GM12878 (cell line): Measurements from ENCODE around the gene ZNF431. TPM values are rescaled to one million over a fixed set of nuclear protein-coding genes. Genes with fewer than 3 reads are reported as not detected.

Experiments used
- ATAC-seq: fragments of 200-7000 bp; cut with Tn5 transposase; 3 replicates; pipeline ENCODE4 v1.9.1; 2020; ENCODE audit warnings: mild to moderate bottlenecking, moderate library complexity
- BruUV-seq: library from RNA; stranded (reverse); fragments of 400-500 nt; replicated peaks from 2 replicates; lab custom pipeline; 2021; lab: Mats Ljungman, UMichigan
- CTCF ChIA-PET: fragments of 300-600 bp; sonication (Branson Sonifier 250); formaldehyde crosslinking; extraction: SDS; loops from one replicate; lab custom pipeline; 2021; ENCODE audit warnings: inconsistent platforms; lab: Yijun Ruan, JAX
- POLR2A ChIA-PET: fragments of 350-600 bp; formaldehyde crosslinking; extraction: SDS; loops from one replicate; lab custom pipeline; 2021; ENCODE audit warnings: inconsistent platforms; lab: Charles Lee
- RAD21 ChIA-PET: fragments of 300-600 bp; sonication (Branson Sonifier 250); formaldehyde crosslinking; loops from one replicate; lab custom pipeline; 2023; ENCODE audit warnings: antibody characterized with exemption; ENCODE audit not compliant: unreplicated experiment; lab: Charles Lee
- SMC1A ChIA-PET: fragments of 300-600 bp; sonication (Branson Sonifier 250); formaldehyde crosslinking; loops from one replicate; lab custom pipeline; 2023; ENCODE audit not compliant: unreplicated experiment, uncharacterized antibody; lab: Charles Lee
- DNase-seq: peaks from one replicate; pipeline ENCODE4 v3.0.0-alpha.2; 2011; ENCODE audit warnings: low read depth, low spot score
- FAIRE-seq: peaks from 3 replicates; lab custom pipeline; 2011; peaks lifted over from hg19 to GRCh38; lab: Jason Lieb, UNC
- H2AFZ ChIP-seq: 2 replicates; pipeline ENCODE4 v1.6.0; 2011; ENCODE audit warnings: low read depth, low read length, control low read depth; ENCODE audit not compliant: control insufficient read depth
- H3K27ac ChIP-seq: 2 replicates; pipeline ENCODE4 v1.5.1; 2011; ENCODE audit warnings: control low read depth; ENCODE audit not compliant: control insufficient read depth, insufficient read depth
- H3K27me3 ChIP-seq, 2 experiments: replicated peaks in 1 of 2; 2 replicates each; pipeline versions ENCODE4 v1.6.0 to v1.6.1; 2011; ENCODE audit warnings: low read length in 1 of 2; ENCODE audit not compliant: control insufficient read depth in 2 of 2, insufficient read depth in 2 of 2
- H3K36me3 ChIP-seq, 2 experiments: 2 replicates each; pipeline ENCODE4 v1.5.1; 2011; ENCODE audit warnings: low read length in 1 of 2; ENCODE audit not compliant: control insufficient read depth in 2 of 2, insufficient read depth in 2 of 2
- H3K4me1 ChIP-seq: 2 replicates; pipeline ENCODE4 v1.6.1; 2011; ENCODE audit warnings: mild to moderate bottlenecking, low read length, moderate library complexity, mixed read lengths; ENCODE audit not compliant: control insufficient read depth, insufficient read depth
- H3K4me2 ChIP-seq: 2 replicates; pipeline ENCODE4 v1.6.0; 2011; ENCODE audit warnings: control low read depth; ENCODE audit not compliant: control insufficient read depth, insufficient read depth
- H3K4me3 ChIP-seq: fragments of 200-600 bp; sonication (generic); 2 replicates; pipeline ENCODE4 v1.5.1; 2016
- H3K79me2 ChIP-seq: 2 replicates; pipeline ENCODE4 v1.6.0; 2011; ENCODE audit warnings: low read length; ENCODE audit not compliant: control insufficient read depth, insufficient read depth
- H3K9ac ChIP-seq: 2 replicates; pipeline ENCODE4 v1.8.0; 2011; ENCODE audit warnings: low read length, control low read depth, mixed read lengths; ENCODE audit not compliant: control insufficient read depth, insufficient read depth
- H3K9me3 ChIP-seq: replicated peaks from 3 replicates; pipeline ENCODE4 v1.5.1; 2011; ENCODE audit warnings: mild to moderate bottlenecking, low read length; ENCODE audit not compliant: control insufficient read depth, insufficient read depth
- H4K20me1 ChIP-seq: 2 replicates; pipeline ENCODE4 v1.6.0; 2011; ENCODE audit not compliant: control insufficient read depth, insufficient read depth
- CEBPZ ChIP-seq: fragments of 150-350 bp; IDR thresholded peaks from 2 replicates; pipeline ENCODE4 v1.6.1; 2016; ENCODE audit warnings: low read depth, low read length
- EP300 ChIP-seq, 2 experiments: fragments of 150-350 bp in 1 of 2; IDR thresholded peaks; 2 replicates each; pipeline ENCODE4 v1.6.1; 2011 to 2012; ENCODE audit warnings: low read depth in 2 of 2, low read length in 2 of 2, borderline replicate concordance in 1 of 2, improper control_type of control experiment in 1 of 2, inconsistent platforms in 1 of 2; ENCODE audit not compliant: control insufficient read depth in 1 of 2
- MEF2A ChIP-seq: IDR thresholded peaks from 2 replicates; pipeline ENCODE4 v1.6.1; 2011; ENCODE audit warnings: low read depth, mild to moderate bottlenecking, low read length, moderate library complexity; ENCODE audit not compliant: insufficient read depth
- NR2C1 ChIP-seq: fragments of 450-650 bp; IDR thresholded peaks from 2 replicates; pipeline ENCODE4 v1.6.1; 2017; ENCODE audit warnings: antibody characterized with exemption, mild to moderate bottlenecking, moderate library complexity
- NRF1 ChIP-seq: conservative IDR thresholded peaks from 2 replicates; pipeline ENCODE4 v1.6.1; 2011; ENCODE audit warnings: mild to moderate bottlenecking, low read depth, low read length, improper control_type of control experiment
- POLR2A ChIP-seq: IDR thresholded peaks from 2 replicates; pipeline ENCODE4 v1.6.1; 2011; ENCODE audit warnings: low read depth, mild to moderate bottlenecking, low read length
- TBL1XR1 ChIP-seq: IDR thresholded peaks from 2 replicates; pipeline ENCODE4 v1.6.1; 2012; ENCODE audit warnings: low read depth, low read length, improper control_type of control experiment
- YBX1 ChIP-seq: fragments of 450-650 bp; IDR thresholded peaks from 2 replicates; pipeline ENCODE4 v1.6.1; 2016; ENCODE audit warnings: antibody characterized with exemption
- ZNF207 ChIP-seq: fragments of 450-650 bp; IDR thresholded peaks from 2 replicates; pipeline ENCODE4 v1.6.1; 2014; ENCODE audit warnings: antibody characterized with exemption, mild to moderate bottlenecking, borderline replicate concordance
- ZNF622 ChIP-seq: fragments of 450-650 bp; IDR thresholded peaks from 2 replicates; pipeline ENCODE4 v1.6.1; 2017; ENCODE audit warnings: mild to moderate bottlenecking, inconsistent platforms
- WGBS: methylation state at CpG from one replicate; pipeline ENCODE4 v1.1.6; 2016; ENCODE audit warnings: low lambda C conversion rate; ENCODE audit not compliant: insufficient replicate concordance, insufficient coverage; ENCODE audit errors: missing lambda C conversion rate; 5-methylcytosine and 5-hydroxymethylcytosine counted together
- in situ Hi-C: fragments of 300-500 bp; cut with MboI; formaldehyde crosslinking; loops from 9 replicates; pipeline ENCODE4 v1.14.3; 2018; ENCODE audit warnings: mixed read lengths
- intact Hi-C: fragments of 100-400 bp; cut with micrococcal nuclease; formaldehyde crosslinking; loops from one replicate; pipeline ENCODE4 v1.14.2; 2022; ENCODE audit not compliant: unreplicated experiment
- polyA plus RNA-seq, 11 experiments: library from polyadenylated mRNA; depleted of rRNA in 4 of 11; unstranded in 6 of 11; stranded (reverse) in 5 of 11; fragments of >200 nt; fragmentation: Nextera tagmentation in 4 of 11; fragmentation: Illumina TruSeq in 1 of 11; extraction: Ambion mirVana in 4 of 11; extraction: Trizol in 1 of 11; gene quantifications; 1 replicate in 1 of 11; 2 replicates in 10 of 11; pipeline versions ENCODE4 v1.2.1 to v1.2.3, GENCODE V29; 2011 to 2016; ENCODE audit warnings: inconsistent platforms in 2 of 11, missing spikeins in 2 of 11, low read depth in 1 of 11
- total RNA-seq, 4 experiments: library from RNA; depleted of rRNA in 3 of 4; stranded (reverse); fragments of >200 nt in 3 of 4; fragmentation: Illumina TruSeq in 1 of 4; extraction: Trizol in 1 of 4; gene quantifications; 2 replicates each; pipeline versions ENCODE4 v1.2.1 to v1.2.3, GENCODE V29; 2013 to 2021
- TF ChIP-seq, protein P1 (sequence below): IDR thresholded peaks from 2 replicates; pipeline ENCODE4 v1.6.1; 2011; ENCODE audit warnings: borderline replicate concordance, low read depth, mild to moderate bottlenecking, moderate library complexity, low read length; ENCODE audit not compliant: insufficient read depth, poor library complexity, severe bottlenecking
- TF ChIP-seq, protein P2 (sequence below): IDR thresholded peaks from 2 replicates; pipeline ENCODE4 v1.6.1; 2011; ENCODE audit warnings: low read depth, low read length, improper control_type of control experiment, borderline replicate concordance

Gene ZNF431
- total and polyA plus RNA-seq, 10 of the 15 experiments (the other 5 are each of a cell fraction or from before 2014, with no cell fraction given), result 2.5 to 18.7 (median 10.0) TPM

GRCh38 chr19:21127898-21128297 lies 13.9 kb upstream of the ZNF431 start:
- H3K4me1 ChIP-seq, result no peaks in the 10 kb centered on the region
- no peaks in the 10 kb centered on the region for H4K20me1 ChIP-seq
- H3K9ac ChIP-seq, result no peak overlapping the region
- RAD21 ChIA-PET, result no interaction called here
- in situ Hi-C loops, result no loop called here
- no peak for DNase-seq
- H3K9me3 ChIP-seq, result no peaks in the 10 kb centered on the region
- TF ChIP-seq TBL1XR1 (no peak), CEBPZ (no peak), NRF1 (no peak), ZNF622 (no peak), EP300 (IDR thresholded peaks at IDR 0.05; ENCODE audit: borderline replicate concordance in 1 of 2, control insufficient read depth in 1 of 2, low read depth in 2 of 2, low read length in 2 of 2) (no peak), POLR2A (no peak), ZNF207 (no peak), NR2C1 (no peak), MEF2A (no peak), YBX1 (no peak)
- TF ChIP-seq, protein P1, sequence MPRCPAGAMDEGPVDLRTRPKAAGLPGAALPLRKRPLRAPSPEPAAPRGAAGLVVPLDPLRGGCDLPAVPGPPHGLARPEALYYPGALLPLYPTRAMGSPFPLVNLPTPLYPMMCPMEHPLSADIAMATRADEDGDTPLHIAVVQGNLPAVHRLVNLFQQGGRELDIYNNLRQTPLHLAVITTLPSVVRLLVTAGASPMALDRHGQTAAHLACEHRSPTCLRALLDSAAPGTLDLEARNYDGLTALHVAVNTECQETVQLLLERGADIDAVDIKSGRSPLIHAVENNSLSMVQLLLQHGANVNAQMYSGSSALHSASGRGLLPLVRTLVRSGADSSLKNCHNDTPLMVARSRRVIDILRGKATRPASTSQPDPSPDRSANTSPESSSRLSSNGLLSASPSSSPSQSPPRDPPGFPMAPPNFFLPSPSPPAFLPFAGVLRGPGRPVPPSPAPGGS, result no peak
- TF ChIP-seq, protein P2, sequence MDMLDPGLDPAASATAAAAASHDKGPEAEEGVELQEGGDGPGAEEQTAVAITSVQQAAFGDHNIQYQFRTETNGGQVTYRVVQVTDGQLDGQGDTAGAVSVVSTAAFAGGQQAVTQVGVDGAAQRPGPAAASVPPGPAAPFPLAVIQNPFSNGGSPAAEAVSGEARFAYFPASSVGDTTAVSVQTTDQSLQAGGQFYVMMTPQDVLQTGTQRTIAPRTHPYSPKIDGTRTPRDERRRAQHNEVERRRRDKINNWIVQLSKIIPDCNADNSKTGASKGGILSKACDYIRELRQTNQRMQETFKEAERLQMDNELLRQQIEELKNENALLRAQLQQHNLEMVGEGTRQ, result no peak
- FAIRE-seq, result no peak
- H2AFZ ChIP-seq, result no peak overlapping the region
- POLR2A ChIA-PET, result no interaction called here
- H3K27me3 ChIP-seq, result no peaks in the 10 kb centered on the region
- H3K79me2 ChIP-seq, result no peaks in the 10 kb centered on the region
- BruUV-seq, result no TSS peak
- intact Hi-C loops, result no loop called here
- H3K27ac ChIP-seq, result no peak overlapping the region
- H3K36me3 ChIP-seq, result no peaks in the 10 kb centered on the region
- SMC1A ChIA-PET, result no interaction called here
- H3K4me2 ChIP-seq, result no peak overlapping the region
- no peak overlapping the region for H3K4me3 ChIP-seq
- 65% methylated on average over 4 of the region's 4 CpGs for WGBS
- CTCF ChIA-PET, result no interaction called here
- no peak for ATAC-seq
